Measurements from ENCODE around the gene VSTM2B.

DNA sequence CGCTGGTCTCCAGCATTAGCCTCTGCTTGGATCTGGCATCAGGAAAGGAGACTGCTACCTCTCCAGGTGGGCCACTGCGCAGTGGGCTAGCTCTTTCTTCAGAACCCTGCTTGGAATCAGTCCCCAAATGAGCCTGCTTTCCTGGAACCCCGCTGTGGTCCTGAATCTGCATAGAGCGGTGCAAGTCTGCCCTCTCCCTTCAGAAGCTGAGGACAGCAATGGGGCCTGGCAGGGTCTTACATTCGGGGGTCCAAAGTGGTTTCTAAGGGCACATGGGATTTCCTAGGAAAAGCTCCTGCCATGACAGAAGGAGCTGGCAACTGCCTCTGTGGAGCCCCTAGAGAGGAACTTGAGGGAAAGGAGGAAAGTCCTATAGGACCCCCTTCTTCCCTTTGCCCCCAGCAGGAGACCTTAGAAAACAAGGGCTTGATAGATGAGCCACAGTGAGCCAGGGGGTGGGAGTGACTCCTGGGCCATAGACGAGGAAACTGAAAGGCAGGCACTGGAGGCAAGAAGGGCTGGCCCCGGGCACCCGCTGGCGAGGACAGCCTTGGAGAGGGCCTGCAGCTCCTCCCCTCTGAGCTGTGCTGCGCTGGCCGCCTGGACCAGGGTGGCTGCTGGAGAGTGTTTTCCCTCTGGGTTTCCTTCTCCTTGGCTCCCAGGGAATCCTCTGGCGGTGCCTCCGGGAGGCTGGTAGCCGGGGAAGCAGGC lies 1.4 kb upstream of the VSTM2B start:
- TF ChIP-seq, protein P1, sequence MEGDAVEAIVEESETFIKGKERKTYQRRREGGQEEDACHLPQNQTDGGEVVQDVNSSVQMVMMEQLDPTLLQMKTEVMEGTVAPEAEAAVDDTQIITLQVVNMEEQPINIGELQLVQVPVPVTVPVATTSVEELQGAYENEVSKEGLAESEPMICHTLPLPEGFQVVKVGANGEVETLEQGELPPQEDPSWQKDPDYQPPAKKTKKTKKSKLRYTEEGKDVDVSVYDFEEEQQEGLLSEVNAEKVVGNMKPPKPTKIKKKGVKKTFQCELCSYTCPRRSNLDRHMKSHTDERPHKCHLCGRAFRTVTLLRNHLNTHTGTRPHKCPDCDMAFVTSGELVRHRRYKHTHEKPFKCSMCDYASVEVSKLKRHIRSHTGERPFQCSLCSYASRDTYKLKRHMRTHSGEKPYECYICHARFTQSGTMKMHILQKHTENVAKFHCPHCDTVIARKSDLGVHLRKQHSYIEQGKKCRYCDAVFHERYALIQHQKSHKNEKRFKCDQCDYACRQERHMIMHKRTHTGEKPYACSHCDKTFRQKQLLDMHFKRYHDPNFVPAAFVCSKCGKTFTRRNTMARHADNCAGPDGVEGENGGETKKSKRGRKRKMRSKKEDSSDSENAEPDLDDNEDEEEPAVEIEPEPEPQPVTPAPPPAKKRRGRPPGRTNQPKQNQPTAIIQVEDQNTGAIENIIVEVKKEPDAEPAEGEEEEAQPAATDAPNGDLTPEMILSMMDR (IDR thresholded peaks at IDR 0.05): no peak
- TF ChIP-seq POLR2AphosphoS5 (IDR thresholded peaks at IDR 0.05; ENCODE audit: low read depth, low read length): no peak
- TF ChIP-seq, protein P2, sequence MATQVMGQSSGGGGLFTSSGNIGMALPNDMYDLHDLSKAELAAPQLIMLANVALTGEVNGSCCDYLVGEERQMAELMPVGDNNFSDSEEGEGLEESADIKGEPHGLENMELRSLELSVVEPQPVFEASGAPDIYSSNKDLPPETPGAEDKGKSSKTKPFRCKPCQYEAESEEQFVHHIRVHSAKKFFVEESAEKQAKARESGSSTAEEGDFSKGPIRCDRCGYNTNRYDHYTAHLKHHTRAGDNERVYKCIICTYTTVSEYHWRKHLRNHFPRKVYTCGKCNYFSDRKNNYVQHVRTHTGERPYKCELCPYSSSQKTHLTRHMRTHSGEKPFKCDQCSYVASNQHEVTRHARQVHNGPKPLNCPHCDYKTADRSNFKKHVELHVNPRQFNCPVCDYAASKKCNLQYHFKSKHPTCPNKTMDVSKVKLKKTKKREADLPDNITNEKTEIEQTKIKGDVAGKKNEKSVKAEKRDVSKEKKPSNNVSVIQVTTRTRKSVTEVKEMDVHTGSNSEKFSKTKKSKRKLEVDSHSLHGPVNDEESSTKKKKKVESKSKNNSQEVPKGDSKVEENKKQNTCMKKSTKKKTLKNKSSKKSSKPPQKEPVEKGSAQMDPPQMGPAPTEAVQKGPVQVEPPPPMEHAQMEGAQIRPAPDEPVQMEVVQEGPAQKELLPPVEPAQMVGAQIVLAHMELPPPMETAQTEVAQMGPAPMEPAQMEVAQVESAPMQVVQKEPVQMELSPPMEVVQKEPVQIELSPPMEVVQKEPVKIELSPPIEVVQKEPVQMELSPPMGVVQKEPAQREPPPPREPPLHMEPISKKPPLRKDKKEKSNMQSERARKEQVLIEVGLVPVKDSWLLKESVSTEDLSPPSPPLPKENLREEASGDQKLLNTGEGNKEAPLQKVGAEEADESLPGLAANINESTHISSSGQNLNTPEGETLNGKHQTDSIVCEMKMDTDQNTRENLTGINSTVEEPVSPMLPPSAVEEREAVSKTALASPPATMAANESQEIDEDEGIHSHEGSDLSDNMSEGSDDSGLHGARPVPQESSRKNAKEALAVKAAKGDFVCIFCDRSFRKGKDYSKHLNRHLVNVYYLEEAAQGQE (IDR thresholded peaks at IDR 0.05; ENCODE audit: insufficient read depth in 1 of 2, low read depth in 2 of 2, low read length in 1 of 2): no peak
